Glutamatergic neuron (in vitro differentiated cells): ENCODE measurements around the gene TMPRSS9. TPM values are rescaled to one million over a fixed set of nuclear protein-coding genes. Genes with fewer than 3 reads are reported as not detected.

Experiments used
- DNase-seq: peaks from one replicate; pipeline ENCODE4 v3.0.0; 2022
- H3K27ac Mint-ChIP-seq: one replicate; pipeline ENCODE4 v1.8.0; 2020; ENCODE audit warnings: mild to moderate bottlenecking, mixed read lengths, inconsistent platforms; ENCODE audit not compliant: unreplicated experiment
- H3K27me3 Mint-ChIP-seq: one replicate; pipeline ENCODE4 v1.8.0; 2020; ENCODE audit warnings: mild to moderate bottlenecking, moderate library complexity, mixed read lengths, inconsistent platforms; ENCODE audit not compliant: unreplicated experiment
- H3K36me3 Mint-ChIP-seq: one replicate; pipeline ENCODE4 v1.8.0; 2020; ENCODE audit warnings: mild to moderate bottlenecking, mixed read lengths, inconsistent platforms; ENCODE audit not compliant: unreplicated experiment
- H3K4me1 Mint-ChIP-seq: one replicate; pipeline ENCODE4 v1.8.0; 2020; ENCODE audit warnings: mild to moderate bottlenecking, low read depth, mixed read lengths, inconsistent platforms; ENCODE audit not compliant: unreplicated experiment
- H3K4me3 Mint-ChIP-seq: one replicate; pipeline ENCODE4 v1.8.0; 2020; ENCODE audit warnings: mild to moderate bottlenecking, mixed read lengths, inconsistent platforms; ENCODE audit not compliant: unreplicated experiment
- H3K9me3 Mint-ChIP-seq: one replicate; pipeline ENCODE4 v1.8.0; 2020; ENCODE audit warnings: mild to moderate bottlenecking, moderate library complexity, mixed read lengths, inconsistent platforms; ENCODE audit not compliant: unreplicated experiment
- CTCF ChIP-seq: fragments of 200-600 bp; sonication (generic); IDR thresholded peaks from one replicate; pipeline ENCODE4 v1.5.0; 2021; ENCODE audit not compliant: partially characterized antibody, unreplicated experiment
- total RNA-seq: library from RNA; stranded (reverse); fragmentation: NEBNext Ultra II Directional; extraction: Animal tissue kit (Norgen Biotek cat#: 25700); gene quantifications from one replicate; pipeline ENCODE4 v1.2.1, GENCODE V29; 2021; ENCODE audit not compliant: unreplicated experiment

The TMPRSS9 gene
- total RNA-seq, 1 donor from 2014 or later, result 0.29 TPM

GRCh38 chr19:2325281-2326046 lies 34.6 kb upstream of the TMPRSS9 start:
- Mint-ChIP-seq H3K9me3 (peaks cover 35% of the 10 kb centered on the region), H3K27me3 (peaks cover 24% of the 10 kb centered on the region), H3K27ac (peak overlapping the region; percentile 49), H3K4me3 (peak overlapping the region; percentile 71), H3K36me3 (no peaks in the 10 kb centered on the region), H3K4me1 (peaks cover 36% of the 10 kb centered on the region)
- no peak for TF ChIP-seq CTCF
- peak; percentile 29 for DNase-seq

- peaks cover 29% of the 10 kb centered on the region for H3K27me3 Mint-ChIP-seq
- no peaks in the 10 kb centered on the region for H3K36me3 Mint-ChIP-seq
- H3K4me3 Mint-ChIP-seq, result peak overlapping the region; percentile 99
- TF ChIP-seq CTCF, result no peak
- peaks cover 44% of the 10 kb centered on the region for H3K4me1 Mint-ChIP-seq
- DNase-seq, result no peak
- peaks cover 43% of the 10 kb centered on the region for H3K9me3 Mint-ChIP-seq
- H3K27ac Mint-ChIP-seq, result peak overlapping the region; percentile 49
These were observed 33.2 kb upstream of the TMPRSS9 start for GRCh38 chr19:2326699-2327360.

- TF ChIP-seq CTCF, result no peak
These were observed 32.2 kb upstream of the TMPRSS9 start for GRCh38 chr19:2327773-2328400.

GRCh38 chr19:2328401-2329148 lies 31.5 kb upstream of the TMPRSS9 start, which contains the start of the genes LSM7 and SPPL2B:
Gene LSM7 (minus strand): TSS chr19:2328586. CDS start chr19:2328566, 20 bp downstream.
Gene SPPL2B (plus strand): TSS chr19:2328684. CDS start chr19:2328710, 26 bp downstream.
- H3K4me3 Mint-ChIP-seq, result peak within 1 kb of the TSS; percentile 99
- DNase-seq, result peak; percentile 92
- peaks cover 41% of the 10 kb centered on the region for H3K27me3 Mint-ChIP-seq
- peaks cover 45% of the 10 kb centered on the region for H3K4me1 Mint-ChIP-seq
- no peak for TF ChIP-seq CTCF
- H3K9me3 Mint-ChIP-seq, result peaks cover 55% of the 10 kb centered on the region
- peak within 1 kb of the TSS; percentile 96 for H3K27ac Mint-ChIP-seq
- no peaks in the 10 kb centered on the region for H3K36me3 Mint-ChIP-seq

More at GRCh38 chr19:2327773-2328400, 32.2 kb upstream of the TMPRSS9 start:
- peaks cover 49% of the 10 kb centered on the region for H3K9me3 Mint-ChIP-seq
- peaks cover 45% of the 10 kb centered on the region for H3K4me1 Mint-ChIP-seq
- DNase-seq, result peak; percentile 14
- H3K36me3 Mint-ChIP-seq, result no peaks in the 10 kb centered on the region
- H3K27ac Mint-ChIP-seq, result peak overlapping the region; percentile 93
- peak overlapping the region; percentile 99 for H3K4me3 Mint-ChIP-seq
- H3K27me3 Mint-ChIP-seq, result peaks cover 36% of the 10 kb centered on the region
